Stimulated activated CD8-positive, alpha-beta memory T cell treated with anti-CD3 and anti-CD28 coated beads, Interleukin-7, amount 100 ng/mL, for 24 hours (primary cell): Measurements from ENCODE around the gene PRSS1.
"Not testable (repeated sequence)": the region's sequence is repeated elsewhere in the genome, so short reads cannot be mapped to it uniquely, and the experiment has no call there.

ENCODE experiments used
- DNase-seq: peaks from one replicate; pipeline ENCODE4 v3.0.0-alpha.2; 2020; ENCODE audit warnings: low read depth

Gene PRSS1

DNA sequence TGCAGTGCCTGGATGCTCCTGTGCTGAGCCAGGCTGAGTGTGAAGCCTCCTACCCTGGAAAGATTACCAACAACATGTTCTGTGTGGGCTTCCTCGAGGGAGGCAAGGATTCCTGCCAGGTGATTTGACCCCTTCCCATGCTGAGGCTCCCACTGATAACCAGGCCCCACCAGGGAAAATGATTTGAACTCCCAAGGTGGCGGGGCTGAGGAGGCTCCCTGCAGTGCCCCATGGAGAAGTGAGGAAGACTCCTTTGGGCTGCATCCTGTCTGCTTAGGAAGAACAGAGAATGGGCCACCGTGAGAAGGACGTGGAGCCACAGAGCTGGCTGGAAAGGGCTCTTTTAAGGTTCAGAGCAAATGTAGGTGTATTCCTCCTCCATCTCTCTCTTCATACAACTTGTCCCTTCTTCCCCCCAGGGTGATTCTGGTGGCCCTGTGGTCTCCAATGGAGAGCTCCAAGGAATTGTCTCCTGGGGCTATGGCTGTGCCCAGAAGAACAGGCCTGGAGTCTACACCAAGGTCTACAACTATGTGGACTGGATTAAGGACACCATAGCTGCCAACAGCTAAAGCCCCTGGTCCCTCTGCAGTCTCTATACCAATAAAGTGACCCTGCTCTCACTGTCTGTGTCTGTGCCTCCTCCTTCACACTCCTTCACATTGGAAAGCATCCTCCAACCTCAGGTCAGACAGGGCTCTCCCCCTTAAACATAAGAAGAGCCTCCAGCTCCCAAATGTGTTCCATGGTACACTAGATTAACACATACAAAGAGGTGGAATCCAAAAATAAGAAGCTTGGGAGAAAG is 24.9 kb downstream of the PRSS1 start:
- no peak for DNase-seq

DNA sequence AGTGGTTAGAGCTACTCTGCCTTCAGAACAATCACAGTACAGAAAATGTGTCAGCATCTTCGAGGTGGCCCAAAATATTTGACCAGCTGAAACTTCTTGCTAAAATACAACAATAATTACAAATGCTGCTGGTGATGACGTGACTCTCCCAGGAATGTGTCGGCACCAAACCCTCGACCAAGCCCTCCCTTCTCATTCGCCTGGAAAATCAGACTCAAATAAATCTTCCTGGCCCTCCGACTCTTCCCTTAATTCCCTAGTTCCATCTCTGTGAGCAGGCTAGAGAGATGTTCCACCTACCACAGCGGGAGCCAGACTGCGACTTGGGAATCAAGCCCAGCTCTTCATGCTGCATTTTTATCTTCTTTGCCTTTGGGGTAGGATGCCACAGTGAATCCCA is 25.6 kb downstream of the PRSS1 start:
- no peak for DNase-seq

GRCh38 chr7:142775351-142776115 is 26.3 kb downstream of the PRSS1 start:
- not testable (repeated sequence) for DNase-seq

DNA sequence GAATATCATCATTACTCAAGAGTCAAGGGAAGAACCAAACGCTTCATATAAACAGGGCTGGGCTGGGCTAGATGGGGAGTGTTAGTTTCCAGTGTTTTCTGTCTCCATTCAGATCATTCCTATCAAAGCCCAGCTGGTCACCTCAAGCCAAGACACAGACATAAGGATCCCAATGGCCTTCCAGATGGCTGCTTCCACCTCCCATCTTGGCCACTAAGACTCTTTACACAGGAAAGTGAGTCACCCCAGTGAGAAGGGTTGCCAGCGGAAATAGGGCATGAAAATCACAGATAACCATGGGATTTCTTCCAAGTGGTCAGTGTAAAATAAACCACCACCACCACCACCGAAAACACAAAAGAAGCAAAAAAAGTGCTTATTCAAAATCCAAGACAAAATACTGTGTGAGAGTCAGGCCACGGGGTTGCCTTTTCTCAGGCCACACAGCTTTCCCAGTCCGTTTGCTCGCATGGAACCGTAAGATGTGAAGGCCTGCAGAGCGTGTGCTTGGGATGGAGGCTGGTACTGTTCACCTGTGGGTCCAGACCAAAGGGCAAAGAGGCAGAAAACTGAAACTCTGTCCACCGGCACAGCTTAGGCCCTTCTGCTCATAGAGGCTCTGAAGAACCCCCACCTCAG is 27.1 kb downstream of the PRSS1 start:
- DNase-seq, result no peak

DNA sequence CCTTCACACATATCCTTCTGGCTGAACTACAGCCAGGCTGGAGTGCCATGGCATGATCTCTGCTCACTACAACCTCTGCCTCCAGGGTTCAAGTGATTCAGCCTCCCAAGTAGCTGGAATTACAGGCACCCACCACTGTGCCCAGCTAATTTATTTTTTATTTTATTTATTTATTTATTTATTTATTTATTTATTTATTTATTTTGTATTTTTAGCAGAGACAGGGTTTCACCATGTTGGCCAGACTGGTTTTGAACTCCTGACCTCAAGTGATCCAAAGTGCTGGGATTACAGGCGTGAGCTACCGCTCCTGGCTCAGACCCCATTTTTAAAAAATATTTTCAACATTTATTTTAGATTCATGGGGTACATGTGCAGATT is 27.6 kb downstream of the PRSS1 start:
- not testable (repeated sequence) for DNase-seq

DNA sequence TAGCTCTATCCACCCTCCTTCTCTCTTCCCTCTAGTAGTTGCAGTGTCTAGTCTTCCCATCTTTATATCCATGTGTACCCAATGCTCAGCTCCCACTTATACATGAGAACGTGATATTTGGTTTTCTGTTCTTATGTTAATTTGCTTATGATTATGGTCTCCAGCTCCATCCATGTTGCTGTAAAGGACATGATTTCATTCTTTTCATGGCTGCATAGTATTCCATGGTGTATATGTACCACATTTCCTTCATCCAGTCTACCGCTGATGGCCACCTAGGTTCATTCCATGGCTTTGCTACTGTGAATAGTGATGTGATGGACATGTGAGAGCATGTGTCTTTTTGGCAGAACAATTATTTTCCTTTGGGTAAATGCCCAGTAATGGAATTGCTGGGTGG is 28.0 kb downstream of the PRSS1 start:
- no peak for DNase-seq

DNA sequence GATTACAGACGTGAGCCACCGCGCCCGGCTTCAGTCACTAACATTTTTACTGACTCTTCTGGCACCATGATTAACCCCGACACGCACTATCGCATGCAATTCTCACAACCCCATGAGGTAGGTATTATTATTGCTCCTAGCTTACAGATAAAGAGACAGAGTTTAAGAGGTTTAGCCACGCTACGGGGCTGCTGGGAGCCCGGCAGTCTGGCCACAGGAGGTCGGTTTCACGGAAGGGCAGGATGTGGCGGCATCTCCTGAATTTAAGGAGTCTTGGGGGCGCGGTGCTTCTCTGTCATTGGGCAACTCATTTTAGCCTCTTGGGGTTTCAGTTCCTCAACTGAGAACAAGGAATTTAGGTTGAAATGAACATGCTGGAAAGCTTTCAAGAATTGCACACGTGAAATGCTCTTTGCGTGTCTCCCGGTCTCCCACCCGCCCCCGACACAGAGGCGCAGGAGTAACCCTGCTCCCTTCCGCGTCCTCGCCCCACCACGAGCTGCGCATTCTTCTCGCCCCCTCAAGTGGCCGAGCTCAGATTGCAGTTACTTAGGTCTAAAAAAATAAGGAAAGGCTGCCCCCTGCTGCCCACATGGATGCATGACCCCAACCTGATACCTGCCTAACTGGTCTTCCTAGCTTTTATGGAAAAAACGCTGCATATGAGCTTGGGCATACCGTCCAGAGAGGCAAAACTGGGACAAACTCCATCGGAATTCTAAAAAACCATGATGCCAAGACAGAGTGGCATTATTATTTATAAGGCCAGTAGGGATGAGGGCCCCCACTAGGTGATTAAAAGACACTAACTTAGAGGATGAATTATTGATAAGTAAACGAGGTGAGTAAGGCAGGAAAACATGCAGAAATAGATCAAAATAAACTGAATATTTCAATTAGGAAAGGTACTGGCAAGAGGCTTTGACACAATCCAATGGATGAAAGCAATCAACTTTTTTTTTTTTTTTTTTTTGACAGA is 33.9 kb downstream of the PRSS1 start:
- DNase-seq, result peak; percentile 56

DNA sequence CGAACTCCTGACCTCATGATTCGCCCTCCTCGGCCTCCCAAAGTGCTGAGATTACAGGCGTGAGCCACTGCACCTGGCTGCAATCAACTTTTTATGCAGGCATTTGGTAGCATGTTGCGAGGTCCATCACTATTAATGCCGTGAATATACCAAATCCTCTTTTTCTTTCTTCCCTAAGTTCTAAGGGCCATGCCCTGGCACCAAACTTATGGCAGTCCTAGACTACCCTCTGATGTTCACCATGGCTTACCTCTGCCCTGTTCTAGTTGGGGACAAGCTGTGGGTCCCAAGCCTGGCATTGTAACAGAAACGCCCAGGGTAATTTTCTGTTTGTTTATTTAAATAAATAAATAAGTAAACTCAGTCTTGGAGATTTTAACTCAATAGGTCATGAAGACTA is 34.8 kb downstream of the PRSS1 start:
- DNase-seq, result no peak

DNA sequence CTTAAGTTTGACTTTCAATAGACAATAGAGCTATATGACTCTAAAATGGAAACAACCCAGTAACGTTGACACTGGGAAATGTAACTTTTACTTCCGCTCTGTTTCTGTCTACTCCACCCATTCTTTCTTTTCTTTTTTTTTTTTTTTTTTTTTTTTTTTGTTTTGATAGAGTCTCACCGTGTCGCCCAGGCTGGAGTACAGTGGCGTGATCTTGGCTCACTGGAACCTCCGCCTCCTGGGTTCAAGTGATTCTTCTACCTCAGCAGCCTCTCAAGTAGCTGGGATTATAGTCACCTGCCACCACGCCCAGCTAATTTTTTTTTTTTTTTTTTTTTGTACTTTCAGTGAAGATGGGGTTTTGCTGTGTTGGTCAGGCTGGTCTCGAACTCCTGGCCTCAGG is 35.4 kb downstream of the PRSS1 start:
- no peak for DNase-seq

GRCh38 chr7:142785841-142786250 is 36.6 kb downstream of the PRSS1 start:
- no peak for DNase-seq

GRCh38 chr7:142787034-142787768 is 37.9 kb downstream of the PRSS1 start:
- no peak for DNase-seq

DNA sequence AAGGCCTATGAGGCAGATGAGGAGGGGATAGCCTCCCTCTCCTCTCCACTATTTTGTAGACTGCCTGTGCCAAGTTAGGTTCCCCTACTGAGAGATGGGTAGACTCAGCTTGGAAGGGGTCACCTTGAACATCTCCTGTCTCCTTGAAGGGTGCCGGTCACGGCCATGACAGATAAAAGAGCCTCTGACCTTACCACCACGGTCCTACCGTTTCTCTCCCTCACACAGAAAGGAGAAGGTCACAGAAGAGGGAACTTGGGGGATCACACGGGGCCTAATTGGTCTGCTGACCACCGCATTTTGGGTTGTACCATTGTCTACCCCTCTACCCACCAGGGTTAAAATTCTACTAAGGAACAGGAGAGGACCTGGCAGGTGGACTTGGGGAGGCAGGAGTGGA is 38.5 kb downstream of the PRSS1 start:
- DNase-seq, result no peak

GRCh38 chr7:142788303-142789289 is 39.3 kb downstream of the PRSS1 start:
- no peak for DNase-seq

- DNase-seq, result no peak
Measured at GRCh38 chr7:142789441-142789840, 40.2 kb downstream of the PRSS1 start.

- no peak for DNase-seq
Measured at GRCh38 chr7:142790056-142790455, 40.8 kb downstream of the PRSS1 start.

- no peak for DNase-seq
Measured at GRCh38 chr7:142790555-142790954, 41.3 kb downstream of the PRSS1 start.

DNA sequence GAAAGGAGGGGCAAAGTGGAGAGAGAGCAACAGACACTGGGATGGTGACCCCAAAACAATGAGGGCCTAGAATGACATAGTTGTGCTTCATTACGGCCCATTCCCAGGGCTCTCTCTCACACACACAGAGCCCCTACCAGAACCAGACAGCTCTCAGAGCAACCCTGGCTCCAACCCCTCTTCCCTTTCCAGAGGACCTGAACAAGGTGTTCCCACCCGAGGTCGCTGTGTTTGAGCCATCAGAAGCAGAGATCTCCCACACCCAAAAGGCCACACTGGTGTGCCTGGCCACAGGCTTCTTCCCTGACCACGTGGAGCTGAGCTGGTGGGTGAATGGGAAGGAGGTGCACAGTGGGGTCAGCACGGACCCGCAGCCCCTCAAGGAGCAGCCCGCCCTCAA is 42.2 kb downstream of the PRSS1 start:
- no peak for DNase-seq

DNA sequence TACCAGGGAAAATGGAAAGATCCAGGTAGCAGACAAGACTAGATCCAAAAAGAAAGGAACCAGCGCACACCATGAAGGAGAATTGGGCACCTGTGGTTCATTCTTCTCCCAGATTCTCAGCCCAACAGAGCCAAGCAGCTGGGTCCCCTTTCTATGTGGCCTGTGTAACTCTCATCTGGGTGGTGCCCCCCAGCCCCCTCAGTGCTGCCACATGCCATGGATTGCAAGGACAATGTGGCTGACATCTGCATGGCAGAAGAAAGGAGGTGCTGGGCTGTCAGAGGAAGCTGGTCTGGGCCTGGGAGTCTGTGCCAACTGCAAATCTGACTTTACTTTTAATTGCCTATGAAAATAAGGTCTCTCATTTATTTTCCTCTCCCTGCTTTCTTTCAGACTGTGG is 42.9 kb downstream of the PRSS1 start:
- DNase-seq, result no peak

GRCh38 chr7:142792593-142792992 is 43.3 kb downstream of the PRSS1 start:
- DNase-seq, result no peak

DNA sequence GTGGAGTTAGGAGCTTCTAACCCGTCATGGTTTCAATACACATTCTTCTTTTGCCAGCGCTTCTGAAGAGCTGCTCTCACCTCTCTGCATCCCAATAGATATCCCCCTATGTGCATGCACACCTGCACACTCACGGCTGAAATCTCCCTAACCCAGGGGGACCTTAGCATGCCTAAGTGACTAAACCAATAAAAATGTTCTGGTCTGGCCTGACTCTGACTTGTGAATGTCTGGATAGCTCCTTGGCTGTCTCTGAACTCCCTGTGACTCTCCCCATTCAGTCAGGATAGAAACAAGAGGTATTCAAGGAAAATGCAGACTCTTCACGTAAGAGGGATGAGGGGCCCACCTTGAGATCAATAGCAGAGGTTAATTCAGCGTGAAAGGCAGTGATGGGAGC is 43.9 kb downstream of the PRSS1 start:
- no peak for DNase-seq
